Loucy (cell line): ENCODE results near the gene BCAT1.

ENCODE experiments used
- CTCF ChIP-seq: fragments of 200-600 bp; sonication (generic); conservative IDR thresholded peaks from 2 replicates; pipeline ENCODE4 v1.5.1; 2014; ENCODE audit warnings: mild to moderate bottlenecking, antibody characterized with exemption, low read length
- EZH2phosphoT487 ChIP-seq: fragments of 200-600 bp; IDR thresholded peaks from 2 replicates; pipeline ENCODE4 v1.6.1; 2018; ENCODE audit warnings: antibody characterized with exemption, mild to moderate bottlenecking, moderate library complexity, borderline replicate concordance

GRCh38 chr12:24964342-24964741, 15.4 kb upstream of the BCAT1 start:
- TF ChIP-seq CTCF: no peak
- no peak for TF ChIP-seq EZH2phosphoT487
